GM21723 (cell line): ENCODE results near the gene ZNF784.
"Not testable (repeated sequence)": the region's sequence is repeated elsewhere in the genome, so short reads cannot be mapped to it uniquely, and the experiment has no call there.

Experiments used
- ATAC-seq: cut with Tn5 transposase; IDR thresholded peaks from one replicate; pipeline ENCODE4 v1.9.1; 2021; ENCODE audit warnings: mild to moderate bottlenecking, moderate library complexity; ENCODE audit not compliant: unreplicated experiment

Gene ZNF784

DNA sequence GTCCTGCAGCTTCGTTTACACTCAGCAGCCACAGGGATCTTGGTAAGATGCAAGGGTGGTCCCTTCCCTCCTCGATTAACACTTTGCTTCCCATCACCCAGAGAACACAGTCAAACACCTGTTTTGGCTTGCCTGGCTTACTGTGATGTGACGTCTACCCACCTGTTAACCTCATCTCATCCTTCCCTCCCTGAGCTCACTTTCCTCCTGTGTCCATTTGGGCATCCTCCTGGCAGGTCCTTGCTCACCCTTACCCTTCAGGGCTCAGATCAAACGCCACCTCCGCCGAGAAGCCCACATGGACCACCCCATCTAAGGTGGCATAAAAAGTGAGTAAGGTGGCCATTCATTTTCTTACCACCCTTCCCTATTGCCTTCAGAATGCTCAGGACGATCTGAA, 34.3 kb downstream of the ZNF784 start:
- no peak for ATAC-seq

DNA sequence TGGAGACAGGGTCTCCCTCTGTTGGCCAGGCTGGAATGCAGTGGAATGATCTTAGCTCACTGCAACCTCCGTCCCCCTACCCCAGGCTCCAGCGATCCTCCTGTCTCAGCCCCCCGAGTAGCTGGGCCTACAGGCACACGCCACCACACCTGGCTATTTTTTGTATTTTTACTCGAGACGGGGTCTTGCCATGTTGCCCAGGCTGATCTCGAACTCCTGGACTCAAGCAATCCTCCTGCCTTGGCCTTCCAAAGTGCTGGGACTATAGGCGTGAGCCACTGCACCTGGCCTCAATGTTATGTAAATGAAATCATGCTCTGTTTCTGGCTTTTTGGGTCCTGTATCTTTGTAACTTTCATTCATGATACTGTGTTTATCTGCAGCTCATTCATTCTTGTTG, 35.6 kb downstream of the ZNF784 start:
- ATAC-seq = no peak

DNA sequence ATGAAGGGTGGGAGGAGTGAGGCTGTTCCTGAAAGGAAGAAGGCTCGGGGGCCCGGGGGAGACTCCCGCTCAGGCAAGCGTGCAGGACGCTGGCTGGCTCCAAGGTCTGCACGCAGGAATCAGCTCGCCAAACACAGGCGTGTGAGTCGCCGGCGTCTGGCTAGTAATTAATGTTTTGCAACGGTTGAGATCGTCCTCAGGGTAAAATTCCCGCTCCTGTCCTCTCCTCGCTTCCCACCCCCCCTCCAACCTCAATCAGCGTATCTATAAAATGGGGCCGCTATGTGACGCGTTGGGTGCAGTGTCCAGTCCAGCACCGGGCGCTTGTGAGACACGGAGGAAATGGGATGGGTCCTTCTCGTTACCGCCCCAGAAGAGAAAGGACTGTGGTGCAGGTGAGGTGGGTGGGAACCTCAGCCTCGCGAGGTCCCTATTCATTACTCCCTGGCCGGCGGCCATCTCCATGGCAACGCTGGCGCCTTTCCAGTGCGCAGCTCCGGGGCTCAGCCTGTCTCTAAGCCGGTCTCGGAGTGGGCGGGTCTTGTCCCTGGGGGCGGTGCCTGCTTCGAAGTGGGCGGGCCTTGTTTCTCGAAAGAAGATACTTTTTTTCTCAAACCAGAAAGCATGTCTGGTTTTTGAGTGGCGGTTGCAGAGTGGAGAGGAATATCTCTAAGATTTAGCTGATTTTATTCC, 37.2 kb downstream of the ZNF784 start:
- ATAC-seq = peak; percentile 89

DNA sequence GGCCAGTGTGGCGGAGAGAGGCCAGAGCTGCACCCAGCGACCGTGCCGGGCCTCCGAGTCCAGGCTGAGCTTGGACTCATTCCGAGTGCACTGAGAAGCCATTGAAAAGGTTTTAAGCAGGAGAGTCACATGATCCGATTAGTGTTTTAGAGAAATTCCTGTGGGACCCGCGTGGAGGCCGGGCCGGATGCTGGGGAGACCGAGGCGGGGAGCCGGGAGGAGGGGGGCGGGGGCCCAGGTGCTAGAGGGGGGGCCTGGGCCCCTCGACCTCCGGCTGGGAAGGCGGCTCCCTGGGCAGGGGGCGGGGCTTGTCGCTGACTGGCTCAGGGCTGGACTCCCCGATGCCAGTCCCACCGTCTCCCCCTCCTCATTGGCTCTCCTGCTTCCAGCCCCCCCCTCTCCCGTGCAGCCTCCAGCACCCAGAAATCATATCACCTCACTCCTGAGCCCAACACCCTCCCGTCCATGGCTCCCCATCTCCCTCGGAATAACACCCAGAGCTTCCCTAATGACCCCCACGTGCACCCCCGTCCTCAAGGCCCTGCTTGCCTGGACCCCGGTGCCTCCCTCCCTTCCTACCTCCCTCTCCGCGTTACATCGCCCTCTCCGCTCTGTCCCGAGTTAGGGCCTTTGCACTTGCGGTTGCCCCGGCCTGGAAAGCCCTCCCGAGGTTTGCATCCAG, 38.6 kb downstream of the ZNF784 start:
- ATAC-seq = no peak

DNA sequence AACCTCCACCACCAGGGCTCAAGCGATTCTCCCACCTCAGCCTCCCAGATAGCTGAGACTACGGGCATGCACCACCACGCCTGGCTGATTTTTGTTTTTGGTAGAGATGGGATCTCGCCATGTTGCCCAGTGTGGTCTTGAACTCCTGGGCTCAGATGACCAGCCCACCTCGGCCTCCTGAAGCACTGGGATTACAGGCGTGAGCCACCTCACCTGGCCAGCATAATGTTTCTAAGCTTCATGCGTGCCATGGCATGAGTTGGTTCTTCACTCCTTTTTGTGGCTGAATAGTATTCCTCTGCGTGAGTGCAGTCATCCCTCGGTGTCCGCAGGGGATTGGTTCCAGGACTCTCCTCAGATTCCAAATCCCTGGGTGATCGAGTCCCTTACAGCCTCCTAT, 39.5 kb downstream of the ZNF784 start:
- ATAC-seq = no peak

DNA sequence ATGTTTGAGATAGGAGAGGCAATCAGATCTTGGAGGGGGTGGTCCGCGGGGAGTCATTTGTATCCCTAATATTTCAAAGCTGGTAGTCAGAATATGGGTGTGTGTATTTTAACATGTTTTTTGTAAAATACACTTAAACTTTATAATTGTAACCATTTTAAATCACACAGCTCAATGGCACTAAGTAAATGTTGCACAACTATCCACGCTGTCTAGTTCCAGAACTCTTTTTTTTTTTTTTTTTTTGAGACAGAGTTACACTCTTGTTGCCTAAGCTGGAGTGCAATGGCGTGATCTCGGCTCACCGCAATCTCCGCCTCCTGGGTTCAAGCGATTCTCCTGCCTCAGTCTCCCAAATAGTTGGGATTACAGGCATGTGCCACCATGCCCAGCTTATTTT, 40.5 kb downstream of the ZNF784 start:
- not testable (repeated sequence) for ATAC-seq

DNA sequence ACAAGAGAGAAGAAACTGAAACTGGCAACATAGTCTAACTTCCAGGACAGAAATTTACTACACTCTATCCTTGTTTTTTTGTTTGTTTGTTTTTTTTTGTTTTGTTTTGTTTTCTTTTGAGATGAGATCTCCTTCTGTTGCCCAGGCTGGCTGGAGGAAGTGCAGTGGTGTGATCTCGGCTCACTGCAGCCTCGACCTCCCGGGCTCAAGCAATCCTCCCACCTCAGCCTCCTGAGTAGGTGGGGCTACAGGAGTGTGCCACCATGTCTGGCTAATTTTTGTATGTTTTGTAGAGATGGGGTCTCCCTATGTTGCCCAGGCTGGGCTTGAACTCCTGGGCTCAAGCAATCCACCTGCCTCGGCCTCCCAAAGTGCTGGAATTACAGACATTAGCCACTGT, 42.1 kb downstream of the ZNF784 start:
- ATAC-seq = not testable (repeated sequence)

DNA sequence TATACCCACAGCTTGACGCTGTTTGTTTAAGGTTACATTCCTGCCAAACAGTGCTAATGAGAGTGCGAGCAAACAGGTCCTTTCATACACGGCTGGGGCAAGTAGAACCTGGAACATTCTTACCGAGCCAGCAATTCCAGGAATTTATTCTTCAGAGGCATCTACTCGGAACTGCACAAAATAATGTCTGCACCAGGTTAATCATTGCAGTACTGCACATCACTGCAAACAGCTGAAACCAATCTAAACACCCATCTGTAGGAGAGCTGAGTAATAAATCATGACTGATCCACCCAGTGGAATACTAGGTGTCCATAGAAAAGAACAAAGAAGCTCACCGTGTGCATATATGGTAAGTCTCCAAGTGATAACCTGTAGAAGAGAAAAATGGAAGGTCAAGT, 42.5 kb downstream of the ZNF784 start:
- no peak for ATAC-seq

DNA sequence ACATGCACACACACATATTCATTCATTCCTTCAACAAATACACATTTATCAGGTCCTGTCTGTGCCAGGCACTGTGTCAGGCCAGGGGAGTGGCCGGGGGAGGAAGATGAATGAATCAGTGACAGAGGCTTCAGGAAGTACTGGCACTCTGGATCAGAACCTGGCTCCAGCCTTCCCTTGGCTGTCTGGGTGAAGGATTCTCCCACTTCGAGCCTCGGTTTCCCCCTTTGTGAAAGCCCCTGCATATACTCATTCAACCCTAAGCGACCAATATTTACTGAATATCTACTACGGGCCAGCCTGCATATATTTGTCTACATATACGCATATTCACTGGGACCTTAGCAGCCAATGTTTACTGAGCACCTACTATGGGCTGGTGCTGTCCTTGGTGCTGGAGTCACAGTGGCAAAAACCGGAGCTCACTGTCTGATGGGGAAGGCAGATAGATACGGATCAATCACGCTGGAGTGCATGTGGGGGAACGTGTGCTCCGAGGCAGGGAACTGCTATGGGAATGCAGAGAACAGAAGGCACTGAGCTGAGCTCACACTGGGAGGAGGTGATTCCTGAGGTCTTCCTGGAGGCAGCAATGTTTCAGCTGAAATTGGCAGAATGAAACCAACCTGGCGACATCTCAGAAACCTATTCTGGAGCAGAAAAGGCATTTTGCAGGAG, 43.1 kb downstream of the ZNF784 start:
- no peak for ATAC-seq

DNA sequence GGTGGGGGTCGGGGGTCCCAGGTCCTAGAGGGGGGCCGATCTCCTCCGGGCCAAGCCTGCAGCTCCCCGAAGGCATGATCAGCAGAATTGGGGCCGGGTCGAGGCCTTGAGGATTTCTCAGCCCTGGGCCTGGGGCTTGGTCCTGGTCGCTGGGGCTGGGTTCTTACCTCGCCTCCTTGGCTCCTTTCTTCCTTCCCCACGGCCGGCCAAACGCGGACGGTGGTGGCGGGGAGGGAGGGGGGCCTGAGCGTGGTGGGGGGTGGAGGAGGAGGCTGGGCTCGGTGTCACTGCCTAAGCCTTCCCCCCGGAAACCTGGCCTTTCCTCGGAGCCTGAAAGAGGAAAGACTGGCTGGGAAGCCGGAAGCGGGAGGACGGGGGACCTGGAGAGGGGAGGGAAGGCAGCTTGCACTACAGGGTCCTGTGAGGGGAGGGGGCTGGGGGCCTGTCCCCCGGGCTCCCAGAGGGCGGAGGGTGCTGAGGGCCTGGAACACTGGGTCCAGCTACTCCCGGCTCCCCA, 43.7 kb downstream of the ZNF784 start, which contains the start of gene ZNF579:
TSS of gene ZNF579 (minus strand) at position 221 of the 517 bp plus-strand sequence. CDS start 1,209 bp downstream, outside the sequence.
- ATAC-seq = peak; percentile 70

DNA sequence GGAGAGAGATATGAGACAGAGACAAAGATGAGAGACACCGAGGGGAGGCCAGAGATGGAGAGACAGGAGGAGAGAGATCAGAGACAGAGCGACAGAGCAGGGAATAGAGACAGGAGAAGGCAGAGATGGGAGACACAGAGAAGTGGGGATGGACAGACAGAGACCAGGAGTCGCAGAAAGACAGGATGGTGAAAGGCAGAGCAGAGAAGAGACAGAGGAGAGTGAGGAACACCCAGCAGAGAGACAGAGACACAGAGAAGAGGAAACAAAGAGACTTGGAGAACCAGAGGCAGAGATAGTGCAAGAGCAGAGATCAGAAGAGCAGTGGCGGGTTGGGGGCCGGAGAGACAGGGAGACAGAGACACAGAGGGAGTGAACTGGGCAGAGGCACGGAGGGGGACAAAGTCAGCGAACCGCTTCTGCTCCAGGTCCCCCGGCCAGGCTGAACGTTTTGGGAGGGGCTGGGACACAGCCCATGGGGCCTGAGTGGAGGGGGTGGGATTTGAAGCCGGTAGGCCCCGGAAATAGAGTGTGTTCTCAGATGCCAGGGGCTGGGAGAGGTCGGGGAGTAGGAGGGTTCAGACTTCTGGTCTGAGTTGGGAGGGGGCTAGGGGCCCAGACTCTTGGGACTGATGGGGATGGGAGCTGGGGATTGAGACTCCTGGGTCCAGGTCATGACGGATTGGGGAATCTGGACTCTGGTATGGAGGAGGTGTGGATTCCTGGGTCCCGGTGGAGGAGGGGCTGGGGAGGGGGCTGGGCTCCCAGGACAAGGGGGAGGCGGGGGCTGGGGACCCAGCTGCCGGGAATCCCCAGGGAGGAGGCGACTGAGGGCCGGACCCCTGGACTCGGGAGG, 44.4 kb downstream of the ZNF784 start:
- no peak for ATAC-seq

DNA sequence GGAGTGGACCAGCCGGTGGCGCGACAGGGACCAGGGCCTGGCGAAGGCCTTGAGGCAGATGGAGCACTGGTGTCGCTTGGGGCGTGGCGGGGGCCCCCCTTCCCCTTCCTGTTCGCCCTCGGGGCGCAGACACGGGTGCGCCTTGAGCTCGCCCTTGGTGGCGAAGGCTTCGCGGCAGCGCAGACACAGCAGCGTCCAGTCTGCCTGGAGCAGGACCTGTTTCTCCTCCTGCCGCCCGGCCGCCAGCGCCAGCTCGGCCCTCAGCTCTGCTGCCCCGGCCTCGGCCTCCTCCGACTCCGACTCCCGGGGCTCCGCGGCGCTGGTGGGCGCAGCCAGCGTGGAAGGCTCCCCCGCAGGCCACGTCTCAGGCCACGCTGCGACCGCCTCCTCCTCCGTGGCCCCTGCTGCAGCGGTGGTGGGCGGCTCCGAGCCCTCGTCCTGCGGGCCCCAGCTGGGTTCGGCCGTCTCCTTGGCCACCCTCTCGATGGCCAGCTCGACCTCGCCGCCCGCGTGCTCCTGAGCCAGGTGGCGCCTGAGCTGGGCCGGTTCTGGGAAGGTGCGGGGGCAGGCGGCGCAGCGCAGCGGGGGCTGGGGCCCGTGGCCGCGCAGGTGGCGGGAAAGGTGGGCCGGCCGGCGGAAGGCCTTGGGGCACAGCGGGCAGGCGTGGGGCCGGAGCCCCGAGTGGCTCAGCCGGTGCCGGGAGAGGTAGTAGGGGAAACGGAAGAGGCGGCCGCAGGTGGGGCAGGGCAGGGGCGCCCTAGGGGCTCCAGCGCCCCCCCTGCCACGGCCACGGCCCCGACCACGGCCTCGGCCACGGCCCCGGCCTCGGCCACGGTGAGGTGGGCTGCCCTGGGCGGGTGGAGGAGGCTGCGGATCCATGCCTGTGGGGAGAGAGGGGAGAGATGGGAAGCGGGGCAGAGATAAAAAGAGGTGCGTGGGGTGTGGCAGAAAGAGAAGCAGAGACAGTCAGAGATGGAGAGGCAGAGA, 45.3 kb downstream of the ZNF784 start:
- ATAC-seq = no peak

DNA sequence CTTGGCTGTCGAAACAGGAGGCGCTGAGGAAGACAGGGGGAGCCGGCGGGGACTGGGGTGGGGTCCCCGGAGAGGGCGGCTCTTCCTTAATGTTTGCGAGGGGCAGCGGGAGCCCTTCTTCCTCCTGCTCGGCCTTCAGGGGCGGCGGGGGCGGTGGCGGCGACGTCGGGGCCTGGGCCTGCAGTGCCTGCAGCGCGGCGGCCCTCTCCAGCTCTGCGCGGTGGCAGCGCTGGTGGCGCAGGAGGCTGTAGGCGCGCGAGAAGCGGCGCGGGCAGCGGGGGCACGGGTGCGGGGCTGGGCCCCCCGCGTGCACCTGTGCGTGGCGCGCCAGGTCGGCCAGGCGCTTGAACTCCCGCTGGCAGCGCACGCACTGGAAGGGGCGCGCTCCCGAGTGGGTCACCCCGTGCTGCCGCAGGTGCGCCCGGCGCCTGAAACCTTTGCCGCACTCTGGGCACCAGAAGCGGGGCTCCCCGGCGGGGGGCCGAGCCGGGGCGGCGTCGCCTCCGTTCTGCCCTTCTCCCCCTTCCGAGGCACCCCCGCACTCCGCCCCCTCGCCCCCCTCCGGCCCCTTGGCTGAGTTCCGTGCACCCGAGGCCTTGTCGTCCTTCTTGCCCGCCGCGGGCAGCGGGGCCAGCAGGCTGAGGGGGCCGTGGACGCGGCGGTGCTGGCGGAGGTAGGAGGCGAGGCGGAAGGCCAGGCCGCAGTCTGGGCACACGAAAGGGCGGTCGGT, 46.2 kb downstream of the ZNF784 start:
- no peak for ATAC-seq

DNA sequence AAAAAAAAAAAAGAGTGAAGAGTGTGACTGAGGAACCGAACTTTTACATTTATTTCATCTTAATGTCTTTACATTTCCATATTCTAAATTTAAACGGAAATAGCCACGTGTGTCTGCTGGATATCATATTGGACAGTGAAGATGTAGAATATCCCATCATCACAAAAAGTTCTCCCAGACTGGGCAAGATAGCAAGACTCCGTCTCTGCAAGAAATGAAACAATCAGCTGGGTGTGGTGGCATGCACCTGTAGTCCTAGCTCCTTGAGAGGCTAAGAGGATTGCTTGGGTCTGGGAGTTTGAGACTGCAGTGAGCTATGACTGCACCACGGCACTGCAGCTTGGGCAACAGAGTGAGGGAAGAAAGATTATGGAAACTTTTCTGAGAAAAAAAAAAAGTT, 47.6 kb downstream of the ZNF784 start:
- no peak for ATAC-seq

DNA sequence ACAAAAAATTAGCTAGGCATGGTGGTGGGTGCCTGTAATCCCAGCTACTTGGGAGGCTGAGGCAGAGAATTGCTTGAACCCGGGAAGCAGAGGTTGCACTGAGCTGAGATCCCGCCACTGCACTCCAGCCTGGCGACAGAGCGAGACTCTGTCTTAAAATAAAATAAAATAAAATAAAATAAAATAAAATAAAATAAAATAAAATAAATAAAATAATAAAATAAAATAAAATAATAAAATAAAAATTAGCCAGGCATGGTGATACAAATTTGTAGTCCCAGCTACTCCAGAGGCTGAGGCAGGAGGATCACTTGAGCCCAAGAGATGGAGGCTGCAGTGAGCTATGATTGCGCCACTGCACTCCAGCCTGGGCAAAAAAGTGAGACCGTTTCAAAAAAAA, 50.4 kb downstream of the ZNF784 start:
- ATAC-seq = not testable (repeated sequence)
